GM12878 (cell line): ENCODE data around the gene ZSWIM6.

ENCODE experiments used
- GABPA ChIP-seq: IDR thresholded peaks from 2 replicates; pipeline ENCODE4 v1.6.1; 2014; ENCODE audit warnings: antibody characterized with exemption, low read depth, mild to moderate bottlenecking, inconsistent platforms
- HDAC2 ChIP-seq: fragments of 200-600 bp; sonication (generic); IDR thresholded peaks from 2 replicates; pipeline ENCODE4 v1.6.1; 2017
- HDAC6 ChIP-seq: fragments of 200-600 bp; sonication (generic); IDR thresholded peaks from one replicate; pipeline ENCODE4 v1.8.0; 2017; ENCODE audit warnings: antibody characterized with exemption; ENCODE audit not compliant: unreplicated experiment
- JUND ChIP-seq: IDR thresholded peaks from 2 replicates; pipeline ENCODE4 v1.6.1; 2012; ENCODE audit warnings: low read depth, mild to moderate bottlenecking, low read length, improper control_type of control experiment, moderate library complexity
- MXI1 ChIP-seq: fragments of 150-350 bp; IDR thresholded peaks from 2 replicates; pipeline ENCODE4 v1.6.1; 2011; ENCODE audit warnings: low read depth, mild to moderate bottlenecking, inconsistent platforms, low read length, improper control_type of control experiment
- NFYB ChIP-seq: IDR thresholded peaks from 2 replicates; pipeline ENCODE4 v1.6.1; 2011; ENCODE audit warnings: low read depth, mild to moderate bottlenecking, low read length, improper control_type of control experiment, moderate library complexity; ENCODE audit not compliant: insufficient read depth
- RAD51 ChIP-seq: fragments of 450-650 bp; IDR thresholded peaks from 2 replicates; pipeline ENCODE4 v1.6.1; 2016; ENCODE audit warnings: moderate library complexity, mild to moderate bottlenecking, inconsistent platforms
- RB1 ChIP-seq: fragments of 450-650 bp; formaldehyde crosslinking; IDR thresholded peaks from 2 replicates; pipeline ENCODE4 v1.6.1; 2017; ENCODE audit warnings: mild to moderate bottlenecking, borderline replicate concordance
- RCOR1 ChIP-seq: conservative IDR thresholded peaks from 2 replicates; pipeline ENCODE4 v1.6.1; 2012; ENCODE audit warnings: low read depth, low read length, improper control_type of control experiment
- SIN3A ChIP-seq: IDR thresholded peaks from 2 replicates; pipeline ENCODE4 v1.6.1; 2012; ENCODE audit warnings: low read depth, low read length, improper control_type of control experiment
- TAF1 ChIP-seq: IDR thresholded peaks from 2 replicates; pipeline ENCODE4 v1.6.1; 2011; ENCODE audit warnings: mild to moderate bottlenecking, low read depth, low read length, borderline replicate concordance
- TF ChIP-seq, protein P1 (sequence below): IDR thresholded peaks from 2 replicates; pipeline ENCODE4 v1.6.1; 2011; ENCODE audit warnings: borderline replicate concordance, low read depth, mild to moderate bottlenecking, moderate library complexity, mixed read lengths, low read length; ENCODE audit not compliant: insufficient read depth; ENCODE audit errors: extremely low read length
- TF ChIP-seq, protein P2 (sequence below): fragments of 150-350 bp; IDR thresholded peaks from 2 replicates; pipeline ENCODE4 v1.6.1; 2014; ENCODE audit warnings: mild to moderate bottlenecking, low read depth, low read length

DNA sequence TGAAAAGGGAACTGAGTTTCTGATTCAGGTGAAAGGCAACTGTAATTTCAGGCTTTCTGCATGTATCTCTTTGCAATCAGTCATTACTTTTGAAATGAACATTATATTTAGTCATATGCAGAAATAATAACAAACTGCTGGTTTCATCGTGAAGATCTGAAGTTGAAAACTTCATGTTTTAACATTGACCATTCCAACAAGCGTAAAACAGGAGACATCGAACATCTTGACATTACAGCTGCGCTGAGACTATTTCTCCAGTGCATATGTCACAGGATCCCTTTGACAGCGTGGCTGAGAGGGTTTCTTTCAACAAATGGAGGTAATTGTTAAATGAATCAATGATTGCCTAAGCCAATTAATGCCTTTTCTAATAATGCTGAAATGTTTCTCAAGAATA is 38.2 kb upstream of the ZSWIM6 start:
- TF ChIP-seq TAF1 (no peak), HDAC6 (no peak), HDAC2 (no peak), SIN3A (no peak), RAD51 (no peak), RCOR1 (no peak), RB1 (no peak), GABPA (no peak), MXI1 (no peak), JUND (no peak), NFYB (no peak)
- TF ChIP-seq, protein P1, sequence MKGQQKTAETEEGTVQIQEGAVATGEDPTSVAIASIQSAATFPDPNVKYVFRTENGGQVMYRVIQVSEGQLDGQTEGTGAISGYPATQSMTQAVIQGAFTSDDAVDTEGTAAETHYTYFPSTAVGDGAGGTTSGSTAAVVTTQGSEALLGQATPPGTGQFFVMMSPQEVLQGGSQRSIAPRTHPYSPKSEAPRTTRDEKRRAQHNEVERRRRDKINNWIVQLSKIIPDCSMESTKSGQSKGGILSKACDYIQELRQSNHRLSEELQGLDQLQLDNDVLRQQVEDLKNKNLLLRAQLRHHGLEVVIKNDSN = no peak
- TF ChIP-seq, protein P2, sequence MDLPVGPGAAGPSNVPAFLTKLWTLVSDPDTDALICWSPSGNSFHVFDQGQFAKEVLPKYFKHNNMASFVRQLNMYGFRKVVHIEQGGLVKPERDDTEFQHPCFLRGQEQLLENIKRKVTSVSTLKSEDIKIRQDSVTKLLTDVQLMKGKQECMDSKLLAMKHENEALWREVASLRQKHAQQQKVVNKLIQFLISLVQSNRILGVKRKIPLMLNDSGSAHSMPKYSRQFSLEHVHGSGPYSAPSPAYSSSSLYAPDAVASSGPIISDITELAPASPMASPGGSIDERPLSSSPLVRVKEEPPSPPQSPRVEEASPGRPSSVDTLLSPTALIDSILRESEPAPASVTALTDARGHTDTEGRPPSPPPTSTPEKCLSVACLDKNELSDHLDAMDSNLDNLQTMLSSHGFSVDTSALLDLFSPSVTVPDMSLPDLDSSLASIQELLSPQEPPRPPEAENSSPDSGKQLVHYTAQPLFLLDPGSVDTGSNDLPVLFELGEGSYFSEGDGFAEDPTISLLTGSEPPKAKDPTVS = no peak
